ENCODE results near the gene CHRND. TPM values are rescaled to one million over a fixed set of nuclear protein-coding genes. Genes with fewer than 3 reads are reported as not detected.

Gene CHRND
- total and polyA plus RNA-seq, 2 donors from 2014 or later: not detected

DNA sequence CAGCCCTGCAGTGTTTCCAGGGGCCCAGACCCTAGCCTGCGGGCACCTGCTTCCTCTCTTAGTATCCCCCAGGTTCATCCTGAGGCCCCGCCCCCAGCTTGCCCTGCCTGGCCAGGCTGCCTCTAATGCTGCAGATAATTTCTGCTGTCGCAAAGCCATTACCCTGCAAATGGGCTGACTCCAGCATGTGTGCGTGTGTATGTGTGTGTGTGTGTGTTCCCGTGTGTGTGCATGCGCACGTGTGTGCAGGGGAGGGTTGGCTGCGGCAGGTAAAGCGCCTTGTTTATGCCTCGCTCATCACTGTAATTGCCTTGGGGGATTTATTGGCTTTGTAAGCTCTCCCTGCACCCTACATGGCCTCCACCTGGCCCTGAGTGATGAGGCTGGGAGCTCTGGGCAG is 13.4 kb upstream of the CHRND start:
- DNase-seq: peak in 4 of 5 donors; percentile 82 to 89 (median 83)
- Histone ChIP-seq H3K9ac (ENCODE audit: low read length in 3 of 3) (no peak overlapping the region), H3K27me3 (ENCODE audit: control insufficient read depth, insufficient read depth, low read length) (no peaks in the 10 kb centered on the region), H3K9me3 (ENCODE audit: control insufficient read depth in 2 of 3, insufficient read depth in 1 of 3, low read length in 3 of 3) (no peaks in the 10 kb centered on the region), H3K27ac (ENCODE audit: low read depth in 2 of 2, low read length in 2 of 2) (no peak overlapping the region), H3K4me3 (ENCODE audit: low read length in 3 of 3) (no peak overlapping the region), H3K36me3 (ENCODE audit: control insufficient read depth in 2 of 3, insufficient read depth in 3 of 3, low read length in 3 of 3) (no peaks in the 10 kb centered on the region), H3K4me1 (ENCODE audit: control insufficient read depth in 2 of 3, insufficient read depth in 2 of 3, low read depth in 1 of 3, low read length in 3 of 3) (no peaks in the 10 kb centered on the region)
- TF ChIP-seq, protein P1, sequence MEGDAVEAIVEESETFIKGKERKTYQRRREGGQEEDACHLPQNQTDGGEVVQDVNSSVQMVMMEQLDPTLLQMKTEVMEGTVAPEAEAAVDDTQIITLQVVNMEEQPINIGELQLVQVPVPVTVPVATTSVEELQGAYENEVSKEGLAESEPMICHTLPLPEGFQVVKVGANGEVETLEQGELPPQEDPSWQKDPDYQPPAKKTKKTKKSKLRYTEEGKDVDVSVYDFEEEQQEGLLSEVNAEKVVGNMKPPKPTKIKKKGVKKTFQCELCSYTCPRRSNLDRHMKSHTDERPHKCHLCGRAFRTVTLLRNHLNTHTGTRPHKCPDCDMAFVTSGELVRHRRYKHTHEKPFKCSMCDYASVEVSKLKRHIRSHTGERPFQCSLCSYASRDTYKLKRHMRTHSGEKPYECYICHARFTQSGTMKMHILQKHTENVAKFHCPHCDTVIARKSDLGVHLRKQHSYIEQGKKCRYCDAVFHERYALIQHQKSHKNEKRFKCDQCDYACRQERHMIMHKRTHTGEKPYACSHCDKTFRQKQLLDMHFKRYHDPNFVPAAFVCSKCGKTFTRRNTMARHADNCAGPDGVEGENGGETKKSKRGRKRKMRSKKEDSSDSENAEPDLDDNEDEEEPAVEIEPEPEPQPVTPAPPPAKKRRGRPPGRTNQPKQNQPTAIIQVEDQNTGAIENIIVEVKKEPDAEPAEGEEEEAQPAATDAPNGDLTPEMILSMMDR (IDR thresholded peaks at IDR 0.05; ENCODE audit: borderline replicate concordance, extremely low read depth, insufficient read depth): no peak
- FAIRE-seq: no peak
- intact Hi-C loops (cut with DNase I): no loop called here

DNA sequence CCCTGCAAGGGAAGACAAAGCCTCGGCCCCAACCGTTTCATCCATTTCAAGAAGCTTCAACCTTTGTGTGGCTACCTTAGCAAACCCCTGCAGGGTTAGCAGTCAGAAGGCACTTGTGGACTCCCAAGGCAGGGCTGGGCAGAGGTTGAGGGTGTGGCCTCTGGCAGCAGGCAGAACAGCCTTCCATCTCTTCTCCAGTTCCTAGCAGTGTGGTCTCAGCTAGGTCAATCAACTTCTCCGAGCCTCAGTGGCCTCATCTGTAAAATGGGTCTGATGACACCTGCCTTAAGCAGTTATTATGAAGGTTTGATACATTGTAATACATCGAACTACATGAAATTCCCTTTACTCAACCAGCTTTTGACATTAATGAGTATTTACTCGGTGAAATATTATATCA is 12.6 kb upstream of the CHRND start:
- no peak for DNase-seq
- Histone ChIP-seq H3K4me3 (ENCODE audit: low read length in 3 of 3) (no peak overlapping the region), H3K9ac (ENCODE audit: low read length in 3 of 3) (no peak overlapping the region), H3K9me3 (ENCODE audit: control insufficient read depth in 2 of 3, insufficient read depth in 1 of 3, low read length in 3 of 3) (no peaks in the 10 kb centered on the region), H3K4me1 (ENCODE audit: control insufficient read depth in 2 of 3, insufficient read depth in 2 of 3, low read depth in 1 of 3, low read length in 3 of 3) (no peaks in the 10 kb centered on the region), H3K27ac (ENCODE audit: low read depth in 2 of 2, low read length in 2 of 2) (no peak overlapping the region), H3K27me3 (ENCODE audit: control insufficient read depth, insufficient read depth, low read length) (no peaks in the 10 kb centered on the region), H3K36me3 (ENCODE audit: control insufficient read depth in 2 of 3, insufficient read depth in 3 of 3, low read length in 3 of 3) (no peaks in the 10 kb centered on the region)
- TF ChIP-seq, protein P1 (IDR thresholded peaks at IDR 0.05; ENCODE audit: borderline replicate concordance, extremely low read depth, insufficient read depth): no peak
- no peak for FAIRE-seq
- intact Hi-C loops (cut with DNase I): no loop called here

DNA sequence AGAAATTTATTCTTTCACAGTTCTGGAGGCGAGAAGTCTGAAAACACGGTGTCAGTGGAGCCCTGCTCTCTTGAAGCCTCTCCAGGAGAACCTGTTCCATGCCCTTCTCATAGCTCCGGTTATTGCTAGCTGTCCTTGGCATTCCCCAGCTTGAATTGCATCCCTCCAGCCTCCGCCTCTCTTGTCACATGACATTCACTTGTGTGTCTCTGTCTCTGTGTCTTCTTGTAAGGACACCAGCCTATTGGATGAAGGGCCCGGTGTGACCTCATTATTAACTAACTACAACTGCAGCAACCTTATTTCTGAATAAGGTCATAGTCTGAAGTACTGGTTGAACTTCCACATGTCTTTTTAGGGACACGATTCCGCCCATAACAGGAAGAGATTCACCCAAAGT is 10.3 kb upstream of the CHRND start:
- intact Hi-C loops (cut with DNase I): no loop called here

More for the DNA sequence above, 10.3 kb upstream of the CHRND start:
- no peaks in the 10 kb centered on the region for H3K4me1 ChIP-seq (ENCODE audit: control insufficient read depth in 2 of 3, insufficient read depth in 2 of 3, low read depth in 1 of 3, low read length in 3 of 3)
- no peak overlapping the region for H3K9ac ChIP-seq (ENCODE audit: low read length in 3 of 3)
- no peaks in the 10 kb centered on the region for H3K36me3 ChIP-seq (ENCODE audit: control insufficient read depth in 2 of 3, insufficient read depth in 3 of 3, low read length in 3 of 3)
- no peaks in the 10 kb centered on the region for H3K9me3 ChIP-seq (ENCODE audit: control insufficient read depth in 2 of 3, insufficient read depth in 1 of 3, low read length in 3 of 3)
- no peaks in the 10 kb centered on the region for H3K27me3 ChIP-seq (ENCODE audit: control insufficient read depth, insufficient read depth, low read length)
- TF ChIP-seq, protein P1 (IDR thresholded peaks at IDR 0.05; ENCODE audit: borderline replicate concordance, extremely low read depth, insufficient read depth): no peak
- DNase-seq (no peak), FAIRE-seq (no peak)
- no peak overlapping the region for H3K4me3 ChIP-seq (ENCODE audit: low read length in 3 of 3)
- H3K27ac ChIP-seq (ENCODE audit: low read depth in 2 of 2, low read length in 2 of 2): no peak overlapping the region
